OCI-LY3 (cell line): ENCODE measurements around the gene GRID2.

Experiments used
- H2AFZ ChIP-seq: fragments of 200-600, 300-600 bp; shearing (Covaris generic); 2 replicates; pipeline ENCODE4 v1.6.0; 2014; ENCODE audit warnings: antibody characterized with exemption, low read depth, low read length
- H3K27ac ChIP-seq: fragments of 200-600, 300-600 bp; sonication (generic); 2 replicates; pipeline ENCODE4 v1.5.1; 2014; ENCODE audit warnings: mild to moderate bottlenecking, low read length, moderate library complexity, mixed read lengths
- H3K27me3 ChIP-seq: fragments of 200-600, 300-600 bp; sonication (generic); 2 replicates; pipeline ENCODE4 v1.6.1; 2014; ENCODE audit warnings: low read depth, low read length, mixed read lengths
- H3K36me3 ChIP-seq: fragments of 200-600, 300-600 bp; sonication (generic); replicated peaks from 2 replicates; pipeline ENCODE3; 2014; ENCODE audit warnings: low read depth, low read length, mixed read lengths
- H3K4me1 ChIP-seq: fragments of 300-600, 200-600 bp; sonication (generic); 2 replicates; pipeline ENCODE4 v1.6.1; 2014; ENCODE audit warnings: low read length, mixed read lengths
- H3K4me2 ChIP-seq: fragments of 200-600, 300-600 bp; sonication (generic); 2 replicates; pipeline ENCODE4 v1.6.1; 2014; ENCODE audit warnings: low read length, mixed read lengths
- H3K4me3 ChIP-seq: fragments of 300-600, 200-600 bp; sonication (generic); 2 replicates; pipeline ENCODE4 v1.5.1; 2014; ENCODE audit warnings: antibody characterized with exemption, mild to moderate bottlenecking, low read length, moderate library complexity
- H3K79me2 ChIP-seq: fragments of 300-600, 200-600 bp; shearing (Covaris generic); 2 replicates; pipeline ENCODE4 v1.6.1; 2014; ENCODE audit warnings: mild to moderate bottlenecking, low read length, mixed read lengths
- H3K9ac ChIP-seq: fragments of 300-600, 200-600 bp; shearing (Covaris generic); 2 replicates; pipeline ENCODE4 v1.6.0; 2014; ENCODE audit warnings: mild to moderate bottlenecking, low read length, moderate library complexity
- H3K9me3 ChIP-seq: fragments of 200-600, 300-600 bp; shearing (Covaris generic); 2 replicates; pipeline ENCODE4 v1.6.1; 2014; ENCODE audit warnings: low read length, mixed read lengths; ENCODE audit not compliant: insufficient read depth
- H4K20me1 ChIP-seq: fragments of 200-600, 300-600 bp; sonication (generic); 2 replicates; pipeline ENCODE4 v1.6.1; 2016; ENCODE audit warnings: low read length, mixed read lengths; ENCODE audit not compliant: insufficient read depth
- CTCF ChIP-seq: fragments of 200-600, 300-600 bp; sonication (generic); IDR thresholded peaks from 2 replicates; pipeline ENCODE4 v1.5.1; 2014; ENCODE audit warnings: antibody characterized with exemption, low read length, low read depth
- EZH2phosphoT487 ChIP-seq: fragments of 200-600 bp; shearing (Covaris generic); IDR thresholded peaks from 2 replicates; pipeline ENCODE4 v1.6.1; 2018; ENCODE audit warnings: antibody characterized with exemption, mixed run types, low read depth

GRID2 gene

GRCh38 chr4:93775551-93775950, 1471.8 kb downstream of the GRID2 start:
- Histone ChIP-seq H3K4me2 (no peak overlapping the region), H3K9me3 (no peaks in the 10 kb centered on the region), H4K20me1 (no peaks in the 10 kb centered on the region), H3K4me1 (no peaks in the 10 kb centered on the region), H3K27me3 (no peaks in the 10 kb centered on the region), H3K9ac (no peak overlapping the region), H3K27ac (no peak overlapping the region), H3K4me3 (no peak overlapping the region), H2AFZ (no peak overlapping the region), H3K79me2 (no peaks in the 10 kb centered on the region), H3K36me3 (no peaks in the 10 kb centered on the region)
- TF ChIP-seq CTCF = no peak
- no peak for TF ChIP-seq EZH2phosphoT487

GRCh38 chr4:93776386-93777080, 1472.8 kb downstream of the GRID2 start:
- no peaks in the 10 kb centered on the region for H3K79me2 ChIP-seq
- H3K9me3 ChIP-seq = no peaks in the 10 kb centered on the region
- no peak overlapping the region for H3K4me3 ChIP-seq
- no peaks in the 10 kb centered on the region for H3K27me3 ChIP-seq
- H3K4me1 ChIP-seq = no peaks in the 10 kb centered on the region
- H3K36me3 ChIP-seq = no peaks in the 10 kb centered on the region
- no peaks in the 10 kb centered on the region for H4K20me1 ChIP-seq
- TF ChIP-seq EZH2phosphoT487 = no peak
- TF ChIP-seq CTCF = no peak
- no peak overlapping the region for H3K27ac ChIP-seq
- H3K4me2 ChIP-seq = no peak overlapping the region
- no peak overlapping the region for H3K9ac ChIP-seq
- no peak overlapping the region for H2AFZ ChIP-seq

GRCh38 chr4:93777081-93777460, 1473.3 kb downstream of the GRID2 start:
- TF ChIP-seq CTCF (no peak), EZH2phosphoT487 (no peak)
- no peaks in the 10 kb centered on the region for H3K9me3 ChIP-seq
- no peak overlapping the region for H2AFZ ChIP-seq
- no peaks in the 10 kb centered on the region for H3K27me3 ChIP-seq
- H3K79me2 ChIP-seq = no peaks in the 10 kb centered on the region
- no peak overlapping the region for H3K4me2 ChIP-seq
- no peak overlapping the region for H3K4me3 ChIP-seq
- no peak overlapping the region for H3K27ac ChIP-seq
- no peak overlapping the region for H3K9ac ChIP-seq
- H3K36me3 ChIP-seq = no peaks in the 10 kb centered on the region
- H3K4me1 ChIP-seq = no peaks in the 10 kb centered on the region
- no peaks in the 10 kb centered on the region for H4K20me1 ChIP-seq

- H3K4me3 ChIP-seq = no peak overlapping the region
- H3K9me3 ChIP-seq = no peaks in the 10 kb centered on the region
- H3K4me2 ChIP-seq = no peak overlapping the region
- H3K79me2 ChIP-seq = no peaks in the 10 kb centered on the region
- no peak overlapping the region for H2AFZ ChIP-seq
- H3K4me1 ChIP-seq = no peaks in the 10 kb centered on the region
- H4K20me1 ChIP-seq = no peaks in the 10 kb centered on the region
- H3K36me3 ChIP-seq = no peaks in the 10 kb centered on the region
- H3K27me3 ChIP-seq = no peaks in the 10 kb centered on the region
- no peak for TF ChIP-seq EZH2phosphoT487
- TF ChIP-seq CTCF = no peak
- no peak overlapping the region for H3K9ac ChIP-seq
- no peak overlapping the region for H3K27ac ChIP-seq
Measured at GRCh38 chr4:93779228-93779627, 1475.5 kb downstream of the GRID2 start.
